Right kidney (tissue), 1 donor: ENCODE measurements around the gene CARD10.

Experiments used
- DNase-seq: peaks from one replicate; pipeline ENCODE4 v3.0.0-alpha.2; 2016

CARD10 gene

GRCh38 chr22:37505989-37506388, 13.2 kb downstream of the CARD10 start:
- DNase-seq: no peak

GRCh38 chr22:37505565-37505964, 13.7 kb downstream of the CARD10 start:
- no peak for DNase-seq

- DNase-seq: no peak
Measured at GRCh38 chr22:37504964-37505363, 14.3 kb downstream of the CARD10 start.

GRCh38 chr22:37503850-37504249, 15.4 kb downstream of the CARD10 start:
- no peak for DNase-seq

GRCh38 chr22:37503183-37503683, 16.0 kb downstream of the CARD10 start:
- no peak for DNase-seq

- no peak for DNase-seq
Measured at GRCh38 chr22:37502342-37503182, 16.7 kb downstream of the CARD10 start.

GRCh38 chr22:37501610-37502341, 17.4 kb downstream of the CARD10 start:
- peak; percentile 80 for DNase-seq

GRCh38 chr22:37500745-37501609, 18.2 kb downstream of the CARD10 start:
- DNase-seq: peak; percentile 73

- DNase-seq: no peak
Measured at GRCh38 chr22:37499789-37500540, 19.2 kb downstream of the CARD10 start.

- DNase-seq: no peak
Measured at GRCh38 chr22:37499027-37499707, 20.0 kb downstream of the CARD10 start.

- DNase-seq: no peak
Measured at GRCh38 chr22:37498289-37498909, 20.8 kb downstream of the CARD10 start.

GRCh38 chr22:37497062-37497599, 22.1 kb downstream of the CARD10 start:
- no peak for DNase-seq

GRCh38 chr22:37496651-37497050, 22.6 kb downstream of the CARD10 start:
- no peak for DNase-seq

GRCh38 chr22:37493979-37494378, 25.2 kb downstream of the CARD10 start:
- DNase-seq: no peak

GRCh38 chr22:37492428-37493344, 26.5 kb downstream of the CARD10 start:
- no peak for DNase-seq

GRCh38 chr22:37491559-37492427, 27.4 kb downstream of the CARD10 start:
- no peak for DNase-seq

- no peak for DNase-seq
Measured at GRCh38 chr22:37491106-37491505, 28.1 kb downstream of the CARD10 start.

- no peak for DNase-seq
Measured at GRCh38 chr22:37489983-37490382, 29.2 kb downstream of the CARD10 start.
